Adrenal gland (tissue), 5 donors: ENCODE measurements around the gene ETV6.

Experiments
- POLR2A ChIP-seq, 2 donors: fragments of 450-650 bp; IDR thresholded peaks; one replicate each; pipeline ENCODE4 v1.6.1; 2017; ENCODE audit warnings: antibody characterized with exemption in 2 of 2, mild to moderate bottlenecking in 2 of 2, moderate library complexity in 1 of 2
- TF ChIP-seq, protein P1 (sequence below), 6 experiments: fragments of 450-650 bp in 4 of 6; fragments of 200-600 bp in 2 of 6; sonication (generic) in 1 of 6; IDR thresholded peaks; 1 replicate in 5 of 6; 2 replicates in 1 of 6; pipeline versions ENCODE4 v1.5.1 to v1.8.0; 2016 to 2021; ENCODE audit warnings: antibody characterized with exemption in 6 of 6, mild to moderate bottlenecking in 2 of 6, moderate library complexity in 1 of 6
- donor health status: DM: no; HTN: no; CAD: no.

DNA sequence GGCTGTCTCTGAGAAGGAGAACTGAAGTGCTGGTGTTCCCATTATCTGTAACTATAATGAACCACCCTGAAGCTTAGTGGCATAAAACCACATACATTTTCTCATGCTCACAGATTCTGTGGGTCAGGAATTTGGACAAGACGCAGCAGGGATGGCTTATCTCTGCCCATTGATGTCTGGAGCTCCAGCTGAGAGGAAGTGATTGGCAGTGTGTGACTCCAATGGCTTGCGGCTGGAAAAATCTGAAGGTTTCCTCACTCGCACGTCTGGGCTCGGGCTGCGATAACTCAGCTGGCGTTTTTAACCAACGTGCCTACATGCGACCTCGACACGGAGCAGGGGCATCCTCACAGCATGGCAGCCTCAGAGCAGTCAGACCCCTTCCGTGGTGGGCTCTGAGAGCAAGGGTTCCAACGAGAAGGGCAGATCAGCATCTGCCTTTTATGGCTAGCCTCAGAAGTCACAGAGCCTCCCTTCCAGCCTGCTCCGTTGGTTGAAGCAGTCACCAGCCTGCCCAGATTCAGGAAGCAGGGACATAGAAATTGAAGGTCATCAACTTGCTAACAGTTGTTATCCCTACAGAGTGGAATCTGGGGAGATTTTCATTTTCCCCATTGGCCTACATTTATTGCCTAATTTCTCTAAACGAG, 277.9 kb downstream of the ETV6 start:
- TF ChIP-seq, protein P1, sequence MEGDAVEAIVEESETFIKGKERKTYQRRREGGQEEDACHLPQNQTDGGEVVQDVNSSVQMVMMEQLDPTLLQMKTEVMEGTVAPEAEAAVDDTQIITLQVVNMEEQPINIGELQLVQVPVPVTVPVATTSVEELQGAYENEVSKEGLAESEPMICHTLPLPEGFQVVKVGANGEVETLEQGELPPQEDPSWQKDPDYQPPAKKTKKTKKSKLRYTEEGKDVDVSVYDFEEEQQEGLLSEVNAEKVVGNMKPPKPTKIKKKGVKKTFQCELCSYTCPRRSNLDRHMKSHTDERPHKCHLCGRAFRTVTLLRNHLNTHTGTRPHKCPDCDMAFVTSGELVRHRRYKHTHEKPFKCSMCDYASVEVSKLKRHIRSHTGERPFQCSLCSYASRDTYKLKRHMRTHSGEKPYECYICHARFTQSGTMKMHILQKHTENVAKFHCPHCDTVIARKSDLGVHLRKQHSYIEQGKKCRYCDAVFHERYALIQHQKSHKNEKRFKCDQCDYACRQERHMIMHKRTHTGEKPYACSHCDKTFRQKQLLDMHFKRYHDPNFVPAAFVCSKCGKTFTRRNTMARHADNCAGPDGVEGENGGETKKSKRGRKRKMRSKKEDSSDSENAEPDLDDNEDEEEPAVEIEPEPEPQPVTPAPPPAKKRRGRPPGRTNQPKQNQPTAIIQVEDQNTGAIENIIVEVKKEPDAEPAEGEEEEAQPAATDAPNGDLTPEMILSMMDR (IDR thresholded peaks at IDR 0.05), result no peak
- TF ChIP-seq POLR2A (IDR thresholded peaks at IDR 0.05), result no peak
